DMS153 treated with DMSO at 0.1 percent for 48 hours (cell line): ENCODE measurements around the gene SOD3.

Experiments used
- DNase-seq: peaks from one replicate; lab custom pipeline; 2025; ENCODE audit not compliant: unreplicated experiment; lab: John Stamatoyannopoulos, UW

The SOD3 gene

GRCh38 chr4:24775032-24775605 is 20.3 kb upstream of the SOD3 start:
- DNase-seq = no peak

DNA sequence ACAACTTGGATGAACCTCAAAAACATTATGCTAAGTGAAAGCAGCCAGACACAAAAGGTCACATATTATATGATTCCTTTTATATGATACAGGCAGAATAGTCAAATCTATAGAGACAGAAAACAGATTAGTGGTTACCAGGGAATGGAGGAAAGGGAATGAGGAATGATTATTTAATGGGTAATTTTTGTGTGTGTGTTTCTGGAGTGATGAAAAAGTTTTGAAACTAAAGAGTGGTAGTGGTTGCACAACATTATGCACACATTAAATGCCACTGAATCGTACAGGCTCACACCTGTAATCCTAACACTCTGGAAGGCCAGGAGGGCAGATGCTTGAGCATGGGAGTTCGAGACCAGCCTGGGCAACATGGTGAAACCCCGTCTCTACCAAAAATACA is 19.6 kb upstream of the SOD3 start:
- DNase-seq = no peak

DNA sequence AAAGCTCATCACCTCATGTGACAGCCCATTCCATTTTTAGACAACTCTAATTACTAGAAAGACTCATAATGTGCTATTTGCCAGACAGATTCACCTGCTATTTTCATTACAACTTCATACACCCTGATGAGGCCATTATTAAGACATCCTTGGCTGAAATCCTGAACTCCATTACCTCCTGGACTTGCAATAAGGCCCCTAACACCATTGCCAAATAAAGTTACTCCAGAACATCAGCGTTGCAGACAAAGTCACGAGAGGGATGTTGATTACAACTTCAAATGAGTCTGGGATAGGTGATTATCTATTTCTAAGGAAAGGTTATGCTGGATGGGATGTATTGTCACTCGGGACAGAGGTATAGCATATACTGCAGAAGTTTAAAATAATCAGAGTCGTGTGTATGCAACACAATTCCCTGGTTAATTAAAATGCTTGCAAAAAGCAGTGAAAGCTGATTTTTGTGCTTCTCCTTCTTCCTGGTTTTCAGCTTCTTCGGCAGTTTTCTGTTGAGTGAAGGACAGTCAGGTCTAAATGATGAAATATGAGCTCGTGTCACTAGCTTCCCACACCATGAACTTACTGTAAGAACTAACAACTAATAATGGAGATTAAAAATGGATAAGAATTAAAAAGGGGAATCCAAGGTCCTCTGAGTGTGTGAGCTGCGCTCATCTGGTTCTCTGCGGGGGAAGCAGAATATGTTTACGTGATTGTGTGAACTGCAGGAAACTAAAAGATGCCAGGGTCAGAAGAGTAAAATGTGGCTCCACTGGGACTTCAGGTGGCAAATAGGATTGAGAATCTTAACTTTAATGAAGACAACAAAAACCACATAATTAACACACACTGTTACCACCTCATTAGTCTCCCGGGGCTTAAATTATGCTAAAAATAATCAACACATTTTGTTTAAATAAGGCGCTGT is 17.6 kb upstream of the SOD3 start:
- DNase-seq = no peak

DNA sequence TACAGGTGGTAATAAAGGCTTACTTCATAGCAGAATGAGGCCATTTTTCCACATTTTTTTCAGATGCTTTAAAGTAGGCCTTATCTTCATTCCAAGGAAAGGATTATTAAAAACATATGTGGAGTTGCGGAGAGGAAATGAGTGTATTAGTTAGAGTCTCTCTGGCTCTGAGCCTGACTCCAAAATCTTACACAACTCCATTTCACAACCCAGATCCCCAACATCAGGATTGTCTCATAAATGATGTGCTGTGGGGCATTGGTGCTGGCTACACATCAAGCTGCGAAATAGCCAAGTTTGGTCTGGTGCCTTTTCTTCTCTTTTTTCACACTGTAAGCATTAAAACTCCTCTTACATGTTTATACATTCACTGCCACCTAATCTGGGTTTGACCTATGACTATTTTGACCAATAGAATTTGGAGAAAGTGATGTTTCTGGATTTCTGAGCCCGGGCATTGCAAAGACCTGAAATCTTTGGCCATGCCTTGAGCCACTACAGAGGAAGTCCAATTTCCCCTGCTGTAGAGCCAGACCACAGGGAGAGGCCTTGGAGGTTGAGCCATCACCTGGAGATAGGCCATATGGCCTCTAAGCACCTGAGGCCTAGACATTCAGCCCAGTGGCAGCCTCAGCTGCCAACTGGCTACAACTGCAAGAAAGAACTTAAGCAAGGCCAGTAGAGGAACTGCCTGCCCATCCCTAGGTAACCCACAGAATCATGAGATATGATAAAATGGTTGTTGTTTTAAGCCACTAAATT is 16.7 kb upstream of the SOD3 start:
- DNase-seq = no peak

DNA sequence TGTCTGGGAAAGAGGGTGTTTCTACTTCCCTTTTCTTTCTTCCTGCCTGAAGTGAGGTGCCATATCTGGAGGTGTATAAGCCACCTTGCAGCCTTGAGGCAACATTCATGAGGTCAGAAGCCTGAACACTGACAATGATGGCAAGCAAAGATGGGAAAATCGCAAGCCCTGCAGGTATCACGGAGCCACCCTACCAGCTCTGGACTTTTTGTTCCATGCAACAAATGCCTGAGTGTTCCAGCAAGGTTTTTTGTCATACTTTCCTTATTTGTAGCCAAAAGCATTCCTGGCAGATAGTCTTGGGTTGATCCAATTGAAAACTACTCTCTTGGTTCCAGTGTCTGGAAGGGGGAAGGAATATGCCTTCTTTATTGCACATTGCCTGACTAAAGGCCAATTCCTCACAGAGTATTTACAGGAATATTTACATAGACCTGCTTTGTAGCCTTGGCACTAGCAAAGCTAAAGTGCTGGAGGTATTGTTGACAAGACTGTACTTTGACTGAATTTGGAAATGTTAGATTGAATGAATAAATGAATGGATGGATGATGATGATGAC is 14.4 kb upstream of the SOD3 start:
- no peak for DNase-seq

GRCh38 chr4:24781999-24782745 is 13.2 kb upstream of the SOD3 start:
- no peak for DNase-seq

GRCh38 chr4:24783506-24783905 is 11.9 kb upstream of the SOD3 start:
- DNase-seq = no peak

- no peak for DNase-seq
Observed at GRCh38 chr4:24791043-24791442, 4.3 kb upstream of the SOD3 start.

DNA sequence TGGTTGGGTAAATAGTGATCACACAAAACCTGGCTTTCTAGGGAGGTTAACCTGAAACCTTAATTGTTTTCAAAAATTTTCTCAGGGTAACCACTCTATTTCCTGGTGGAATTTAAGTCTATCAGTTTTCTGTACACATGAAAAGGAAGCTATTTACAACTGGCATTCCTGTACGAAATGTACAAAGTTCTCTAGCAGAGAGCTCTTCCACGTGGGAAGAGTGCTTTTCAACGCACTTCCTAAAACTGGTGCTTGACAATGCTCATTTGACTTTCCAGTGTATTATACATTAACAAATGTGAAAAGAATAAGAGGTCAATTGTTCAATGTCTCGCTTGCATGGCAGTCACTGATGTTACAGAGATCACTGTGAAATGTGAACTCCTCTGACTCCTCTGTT is 2.8 kb upstream of the SOD3 start:
- no peak for DNase-seq

- DNase-seq = no peak
Observed at GRCh38 chr4:24793219-24794005, 2.0 kb upstream of the SOD3 start.

DNA sequence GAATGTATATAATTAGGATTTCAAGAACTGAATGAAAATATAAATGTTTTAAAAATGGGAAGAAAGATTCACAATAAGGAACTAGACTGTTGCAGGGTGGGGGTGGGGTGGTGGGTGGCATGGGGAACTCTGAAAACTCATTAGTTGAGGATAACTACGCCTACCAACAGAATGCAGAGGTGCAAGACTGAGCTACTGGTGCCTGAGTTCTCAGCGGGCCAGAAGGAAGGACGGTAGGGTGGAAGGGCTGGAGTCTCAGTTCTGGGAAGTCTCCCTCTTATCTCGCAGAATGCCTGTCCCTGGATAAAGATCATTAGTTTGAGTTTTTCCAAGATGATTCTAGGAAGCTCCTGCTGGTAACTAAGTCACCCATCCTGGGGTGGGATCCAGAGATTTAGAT is 1.3 kb upstream of the SOD3 start:
- no peak for DNase-seq

GRCh38 chr4:24794480-24794879 is 893 bp upstream of the SOD3 start:
- no peak for DNase-seq

- no peak for DNase-seq
Observed at GRCh38 chr4:24795666-24796381, 451 bp downstream of the SOD3 start.

DNA sequence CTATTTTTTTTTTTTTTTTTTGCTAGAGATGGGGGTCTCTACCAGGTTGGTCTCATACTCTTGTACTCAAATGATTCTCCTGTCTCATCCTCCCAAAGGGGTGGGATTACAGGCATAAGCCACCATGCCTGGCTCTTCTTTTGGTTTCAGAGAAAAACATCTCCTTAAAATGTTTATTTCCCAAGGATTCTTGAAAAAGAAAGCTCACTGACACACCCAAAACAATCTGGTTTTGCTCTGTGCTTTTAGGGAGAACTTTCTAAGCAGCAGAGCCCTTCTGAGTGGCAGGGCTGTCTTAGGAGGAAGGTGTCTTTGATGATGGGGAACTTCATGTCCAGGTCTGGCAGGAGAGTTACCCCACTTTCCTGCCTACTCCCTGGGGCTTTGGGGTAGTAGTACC is 1.2 kb downstream of the SOD3 start:
- no peak for DNase-seq

DNA sequence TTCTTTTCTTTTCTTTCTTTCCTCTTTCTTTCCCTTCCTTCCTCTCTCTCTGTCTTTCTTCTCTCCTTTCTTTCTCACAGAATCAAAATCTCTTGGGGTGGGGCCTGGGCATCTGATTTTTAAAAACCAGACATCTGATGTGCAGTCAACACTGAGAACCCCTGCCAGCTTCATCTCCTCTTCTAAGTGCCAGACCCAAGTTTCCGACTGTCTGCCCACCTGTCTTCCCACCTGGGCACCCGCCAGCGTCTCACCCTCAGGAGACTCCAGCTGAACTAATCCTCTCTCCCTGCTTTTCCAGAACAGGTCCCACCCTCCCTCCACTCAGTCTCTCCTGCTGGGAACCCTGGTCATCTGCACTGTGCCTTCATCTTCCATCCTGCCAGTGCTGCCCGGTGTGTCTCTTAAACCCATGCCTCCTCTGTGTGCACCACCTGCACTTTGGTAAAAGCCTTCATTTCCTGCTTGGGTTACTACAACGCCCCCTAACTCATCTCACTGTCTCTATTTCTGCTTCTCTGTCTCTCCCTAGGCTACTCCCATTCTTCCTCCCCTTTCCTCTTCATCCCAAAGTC is 2.8 kb downstream of the SOD3 start:
- no peak for DNase-seq

GRCh38 chr4:24799196-24799543 is 3.8 kb downstream of the SOD3 start:
- no peak for DNase-seq

- DNase-seq = no peak
Observed at GRCh38 chr4:24799544-24800324, 4.4 kb downstream of the SOD3 start.

GRCh38 chr4:24800325-24800895 is 5.0 kb downstream of the SOD3 start:
- DNase-seq = no peak
